ENCODE data around the gene HDX. TPM values are rescaled to one million over a fixed set of nuclear protein-coding genes. Genes with fewer than 3 reads are reported as not detected.
"Not testable (repeated sequence)": the region's sequence is repeated elsewhere in the genome, so short reads cannot be mapped to it uniquely, and the experiment has no call there.

HDX gene
- total RNA-seq, 1 experiment from 2014 or later = 6.6 TPM

DNA sequence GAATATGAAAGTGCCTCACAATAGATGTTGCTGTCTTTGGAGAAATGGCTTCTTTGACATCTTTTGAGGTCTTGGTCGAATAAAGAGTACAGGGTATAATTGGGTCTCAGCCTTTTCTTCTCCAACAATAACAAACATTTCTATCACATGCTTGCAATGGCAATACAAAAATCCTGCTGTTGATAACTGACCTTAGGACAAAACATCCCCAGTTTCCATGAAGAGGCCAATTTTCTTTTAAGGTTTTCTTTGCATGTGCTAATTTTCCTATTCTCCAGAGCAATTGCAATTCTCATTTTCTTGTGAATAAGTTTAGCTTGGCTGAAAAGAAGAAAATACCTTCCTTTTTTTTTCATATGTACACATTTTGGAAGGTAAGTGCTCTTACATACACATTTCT, 183.6 kb downstream of the HDX start:
- no peak for DNase-seq (ENCODE audit: unreplicated experiment)
- H3K27ac Mint-ChIP-seq (ENCODE audit: low read depth, unreplicated experiment) = no peak overlapping the region
- no TSS peak for BruUV-seq (replicated peaks)
- H3K4me3 Mint-ChIP-seq (ENCODE audit: unreplicated experiment) = no peak overlapping the region
- no peaks in the 10 kb centered on the region for H3K27me3 Mint-ChIP-seq (ENCODE audit: insufficient read depth, unreplicated experiment)
- H3K9me3 Mint-ChIP-seq (ENCODE audit: unreplicated experiment) = peaks cover 26% of the 10 kb centered on the region
- ChIA-PET CTCF (no interaction called here), POLR2A (no interaction called here)
- no peaks in the 10 kb centered on the region for H3K36me3 Mint-ChIP-seq (ENCODE audit: insufficient read depth, unreplicated experiment)
- no peaks in the 10 kb centered on the region for H3K4me1 Mint-ChIP-seq (ENCODE audit: insufficient read depth, unreplicated experiment)
- intact Hi-C loops (cut with micrococcal nuclease) = no loop called here
- TF ChIP-seq, protein P1, sequence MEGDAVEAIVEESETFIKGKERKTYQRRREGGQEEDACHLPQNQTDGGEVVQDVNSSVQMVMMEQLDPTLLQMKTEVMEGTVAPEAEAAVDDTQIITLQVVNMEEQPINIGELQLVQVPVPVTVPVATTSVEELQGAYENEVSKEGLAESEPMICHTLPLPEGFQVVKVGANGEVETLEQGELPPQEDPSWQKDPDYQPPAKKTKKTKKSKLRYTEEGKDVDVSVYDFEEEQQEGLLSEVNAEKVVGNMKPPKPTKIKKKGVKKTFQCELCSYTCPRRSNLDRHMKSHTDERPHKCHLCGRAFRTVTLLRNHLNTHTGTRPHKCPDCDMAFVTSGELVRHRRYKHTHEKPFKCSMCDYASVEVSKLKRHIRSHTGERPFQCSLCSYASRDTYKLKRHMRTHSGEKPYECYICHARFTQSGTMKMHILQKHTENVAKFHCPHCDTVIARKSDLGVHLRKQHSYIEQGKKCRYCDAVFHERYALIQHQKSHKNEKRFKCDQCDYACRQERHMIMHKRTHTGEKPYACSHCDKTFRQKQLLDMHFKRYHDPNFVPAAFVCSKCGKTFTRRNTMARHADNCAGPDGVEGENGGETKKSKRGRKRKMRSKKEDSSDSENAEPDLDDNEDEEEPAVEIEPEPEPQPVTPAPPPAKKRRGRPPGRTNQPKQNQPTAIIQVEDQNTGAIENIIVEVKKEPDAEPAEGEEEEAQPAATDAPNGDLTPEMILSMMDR (IDR thresholded peaks at IDR 0.05; ENCODE audit: unreplicated experiment) = no peak

DNA sequence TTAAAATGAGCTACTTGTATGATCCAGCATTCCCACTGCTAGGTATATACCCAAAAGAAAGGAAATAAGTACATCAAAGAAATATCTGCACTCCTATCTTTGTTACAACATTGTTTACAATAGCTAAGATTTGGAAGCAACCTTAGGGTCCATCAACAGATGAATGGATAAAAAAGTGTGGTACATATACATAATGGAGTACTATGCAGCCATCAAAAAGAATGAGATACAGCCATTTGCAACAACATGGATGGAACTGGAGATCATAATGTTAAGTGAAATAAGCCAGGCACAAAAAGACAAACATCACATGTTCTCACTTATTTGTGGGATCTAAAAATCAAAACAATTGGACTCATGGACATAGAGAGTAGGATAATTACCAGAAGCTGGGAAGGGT, 186.3 kb downstream of the HDX start:
- DNase-seq (ENCODE audit: unreplicated experiment); H3K27me3 Mint-ChIP-seq (ENCODE audit: insufficient read depth, unreplicated experiment); H3K4me3 Mint-ChIP-seq (ENCODE audit: unreplicated experiment); H3K36me3 Mint-ChIP-seq (ENCODE audit: insufficient read depth, unreplicated experiment); POLR2A ChIA-PET; intact Hi-C loops (cut with micrococcal nuclease); H3K4me1 Mint-ChIP-seq (ENCODE audit: insufficient read depth, unreplicated experiment); BruUV-seq (replicated peaks); H3K27ac Mint-ChIP-seq (ENCODE audit: low read depth, unreplicated experiment): not testable (repeated sequence)
- CTCF ChIA-PET = interaction anchor here (0.6 to 0.7 kb wide), 2 partner anchors 77 to 518 kb away, joined by 3 read pairs; no protein-coding TSS in a partner anchor
- peaks cover 35% of the 10 kb centered on the region for H3K9me3 Mint-ChIP-seq (ENCODE audit: unreplicated experiment)
